HEK293T (cell line): ENCODE results near the gene KCNK1.

ENCODE experiments used
- CTCF ChIA-PET: fragments of 350-600 bp; formaldehyde crosslinking; extraction: SDS; loops from one replicate; lab custom pipeline; 2021; ENCODE audit warnings: antibody characterized with exemption, inconsistent platforms; lab: Yijun Ruan, JAX
- POLR2A ChIA-PET: fragments of 350-600 bp; formaldehyde crosslinking; extraction: SDS; loops from one replicate; lab custom pipeline; 2020; ENCODE audit warnings: antibody characterized with exemption, inconsistent platforms; lab: Yijun Ruan, JAX
- DNase-seq: peaks from one replicate; pipeline ENCODE4 v3.0.0; 2012; ENCODE audit warnings: mixed read lengths; ENCODE audit errors: extremely low spot score
- ARNT ChIP-seq: fragments of 450-650 bp; IDR thresholded peaks from 2 replicates; pipeline ENCODE4 v1.6.1; 2017; ENCODE audit warnings: mild to moderate bottlenecking
- BHLHE40 ChIP-seq: fragments of 450-650 bp; IDR thresholded peaks from 2 replicates; pipeline ENCODE4 v1.6.1; 2016; ENCODE audit warnings: mild to moderate bottlenecking, moderate library complexity, borderline replicate concordance
- CTBP1 ChIP-seq: fragments of 450-650 bp; IDR thresholded peaks from 2 replicates; pipeline ENCODE4 v1.6.1; 2016; ENCODE audit warnings: borderline replicate concordance
- ELF4 ChIP-seq: fragments of 450-650 bp; IDR thresholded peaks from 2 replicates; pipeline ENCODE4 v1.6.1; 2017; ENCODE audit warnings: antibody characterized with exemption
- FOXA1 ChIP-seq: fragments of 450-650 bp; IDR thresholded peaks from 2 replicates; pipeline ENCODE4 v1.6.1; 2016; ENCODE audit warnings: mild to moderate bottlenecking
- FOXK2 ChIP-seq: fragments of 450-650 bp; IDR thresholded peaks from 2 replicates; pipeline ENCODE4 v1.6.1; 2016; ENCODE audit warnings: mild to moderate bottlenecking
- FOXM1 ChIP-seq: fragments of 450-650 bp; IDR thresholded peaks from 2 replicates; pipeline ENCODE4 v1.6.1; 2017; ENCODE audit warnings: mild to moderate bottlenecking, borderline replicate concordance
- HDGF ChIP-seq: fragments of 450-650 bp; IDR thresholded peaks from 2 replicates; pipeline ENCODE4 v1.6.1; 2017; ENCODE audit warnings: antibody characterized with exemption, borderline replicate concordance
- L3MBTL2 ChIP-seq: fragments of 450-650 bp; conservative IDR thresholded peaks from 2 replicates; pipeline ENCODE4 v1.6.1; 2016; ENCODE audit warnings: mild to moderate bottlenecking
- LEF1 ChIP-seq: fragments of 450-650 bp; IDR thresholded peaks from 2 replicates; pipeline ENCODE4 v1.6.1; 2017; ENCODE audit warnings: mild to moderate bottlenecking, borderline replicate concordance
- NFRKB ChIP-seq: fragments of 450-650 bp; IDR thresholded peaks from 2 replicates; pipeline ENCODE4 v1.6.1; 2016; ENCODE audit warnings: mild to moderate bottlenecking, moderate library complexity
- SP1 ChIP-seq: fragments of 450-650 bp; IDR thresholded peaks from 2 replicates; pipeline ENCODE4 v1.6.1; 2017
- SUZ12 ChIP-seq: fragments of 450-650 bp; IDR thresholded peaks from 2 replicates; pipeline ENCODE4 v1.6.1; 2016; ENCODE audit warnings: mild to moderate bottlenecking
- TARDBP ChIP-seq: fragments of 450-650 bp; IDR thresholded peaks from 2 replicates; pipeline ENCODE4 v1.6.1; 2016
- ZNF384 ChIP-seq: fragments of 450-650 bp; IDR thresholded peaks from 2 replicates; pipeline ENCODE4 v1.6.1; 2016
- TF ChIP-seq, protein P1 (sequence below): fragments of 450-650 bp; IDR thresholded peaks from 2 replicates; pipeline ENCODE4 v1.6.1; 2016

The KCNK1 gene

DNA sequence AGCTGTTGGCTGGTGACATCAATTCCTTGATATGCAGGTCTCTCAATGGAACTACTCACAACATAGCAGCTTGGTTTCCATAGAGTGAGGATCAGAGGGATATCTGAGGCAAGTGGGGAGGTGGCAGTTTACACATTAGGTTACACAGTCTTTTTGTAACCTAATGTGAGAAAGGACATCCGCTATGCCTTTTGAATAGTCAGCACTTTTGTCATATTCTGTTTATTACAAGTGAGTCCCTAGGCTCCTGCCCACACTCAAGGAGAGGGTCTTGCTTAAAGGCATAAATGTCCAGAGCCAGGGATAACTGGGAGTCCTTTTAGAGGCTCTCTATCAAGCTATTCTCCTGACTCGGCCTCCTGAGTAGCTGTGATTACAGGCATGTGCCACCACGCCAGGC lies 104.2 kb downstream of the KCNK1 start:
- ChIA-PET CTCF (interaction anchor here (0.6 kb wide), 1 partner anchor 189 kb away, joined by 3 read pairs; no protein-coding TSS in a partner anchor), POLR2A (no interaction called here)
- no peak for DNase-seq

DNA sequence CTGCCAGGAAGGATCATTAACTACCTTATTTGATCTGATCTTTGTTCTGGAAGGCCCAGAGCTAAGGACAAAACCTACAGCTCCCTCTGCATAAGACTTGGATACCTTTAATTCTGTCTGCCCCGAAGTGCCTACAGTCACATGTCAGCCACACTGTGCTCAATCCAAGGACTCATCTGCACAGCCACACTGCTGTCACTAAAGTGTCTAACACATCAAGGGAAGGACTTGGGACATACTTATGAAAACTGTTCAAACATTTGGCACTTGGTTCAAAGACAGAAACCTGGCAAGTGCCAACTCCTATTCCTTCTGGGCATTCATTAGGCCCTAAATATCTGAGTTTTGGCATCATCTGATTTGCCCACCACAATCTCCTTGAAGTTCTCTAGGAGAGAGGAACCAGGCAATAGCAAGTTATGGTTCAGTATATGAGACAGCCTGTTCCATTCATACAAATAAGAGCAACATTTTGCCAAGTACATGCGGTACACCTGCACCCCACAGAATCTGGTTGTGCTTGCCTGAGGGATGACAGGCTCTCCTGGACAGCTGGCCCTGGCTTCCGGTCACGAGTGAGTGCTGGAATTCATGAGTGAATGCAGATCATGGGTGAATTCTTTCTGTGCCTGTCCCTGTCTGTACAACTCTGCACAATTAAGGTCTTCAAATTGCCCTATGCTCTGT lies 105.9 kb downstream of the KCNK1 start:
- POLR2A ChIA-PET = no interaction called here

More for the DNA sequence above, 104.2 kb downstream of the KCNK1 start:
- no peak for TF ChIP-seq CTBP1
- TF ChIP-seq HDGF = no peak
- TF ChIP-seq FOXK2 = no peak
- no peak for TF ChIP-seq SUZ12
- TF ChIP-seq NFRKB = no peak
- TF ChIP-seq BHLHE40 = no peak
- no peak for TF ChIP-seq LEF1
- TF ChIP-seq ARNT = no peak
- TF ChIP-seq, protein P1, sequence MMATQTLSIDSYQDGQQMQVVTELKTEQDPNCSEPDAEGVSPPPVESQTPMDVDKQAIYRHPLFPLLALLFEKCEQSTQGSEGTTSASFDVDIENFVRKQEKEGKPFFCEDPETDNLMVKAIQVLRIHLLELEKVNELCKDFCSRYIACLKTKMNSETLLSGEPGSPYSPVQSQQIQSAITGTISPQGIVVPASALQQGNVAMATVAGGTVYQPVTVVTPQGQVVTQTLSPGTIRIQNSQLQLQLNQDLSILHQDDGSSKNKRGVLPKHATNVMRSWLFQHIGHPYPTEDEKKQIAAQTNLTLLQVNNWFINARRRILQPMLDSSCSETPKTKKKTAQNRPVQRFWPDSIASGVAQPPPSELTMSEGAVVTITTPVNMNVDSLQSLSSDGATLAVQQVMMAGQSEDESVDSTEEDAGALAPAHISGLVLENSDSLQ = no peak
- TF ChIP-seq TARDBP = no peak
- TF ChIP-seq ELF4 = no peak
- no peak for TF ChIP-seq FOXM1
- TF ChIP-seq L3MBTL2 = no peak
- no peak for TF ChIP-seq ZNF384
- no peak for TF ChIP-seq FOXA1
- no peak for TF ChIP-seq SP1

DNA sequence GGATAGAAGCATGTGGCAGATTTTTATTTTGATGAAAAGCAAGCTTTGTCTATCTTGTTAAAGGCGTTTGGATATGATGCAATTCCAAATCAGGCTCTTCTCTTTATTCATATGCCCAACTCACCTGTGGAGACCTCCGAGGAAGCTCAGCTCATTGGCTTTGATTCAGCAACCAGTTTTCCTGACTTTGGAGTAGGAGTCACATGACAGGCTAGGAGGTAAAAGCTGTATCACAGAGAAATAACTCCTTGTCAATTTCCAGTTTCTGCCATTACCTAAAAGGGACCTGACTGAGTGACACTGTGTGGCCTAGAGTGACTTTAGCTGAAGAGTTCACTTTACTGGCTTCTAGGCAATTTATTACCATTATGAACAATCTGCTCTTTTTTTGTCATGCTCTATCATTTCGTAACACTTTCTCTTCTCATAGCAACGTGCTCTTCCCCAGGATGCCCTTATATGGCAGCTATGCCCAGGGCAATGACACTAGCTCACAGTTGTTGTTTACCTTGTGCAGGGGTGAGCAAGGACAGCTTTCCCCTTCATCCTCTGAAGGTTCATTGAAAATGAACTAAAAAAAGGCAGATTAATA lies 107.2 kb downstream of the KCNK1 start:
- ChIA-PET POLR2A (interaction anchor here (0.7 kb wide), 1 partner anchor 1386 kb away, joined by 3 read pairs; no protein-coding TSS in a partner anchor), CTCF (interaction anchor here (0.6 to 0.7 kb wide), 2 partner anchors 11 to 589 kb away, joined by 3 read pairs; no protein-coding TSS in a partner anchor)
- no peak for DNase-seq
- TF ChIP-seq FOXA1 (no peak), CTBP1 (no peak), SP1 (no peak), HDGF (no peak), L3MBTL2 (no peak), ARNT (no peak), SUZ12 (no peak), FOXK2 (no peak), NFRKB (no peak), ELF4 (no peak), ZNF384 (no peak), BHLHE40 (no peak), TARDBP (no peak), FOXM1 (no peak), LEF1 (no peak)
- TF ChIP-seq, protein P1 = no peak

More for the DNA sequence above, 105.9 kb downstream of the KCNK1 start:
- no peak for DNase-seq
- TF ChIP-seq TARDBP (no peak), L3MBTL2 (no peak), NFRKB (no peak), LEF1 (no peak), FOXA1 (no peak), SUZ12 (no peak), SP1 (no peak), BHLHE40 (no peak), CTBP1 (no peak), HDGF (no peak), ELF4 (no peak), FOXM1 (no peak), ARNT (no peak), ZNF384 (no peak)
- TF ChIP-seq, protein P1 = no peak
- CTCF ChIA-PET = no interaction called here
